ACC112 (cell line): Measurements from ENCODE around the gene ZNF516.

Experiments
- H2AFZ ChIP-seq: fragments of 200-600 bp; sonication (generic); one replicate; pipeline ENCODE4 v1.6.0; 2017; ENCODE audit warnings: antibody characterized with exemption, low read length; ENCODE audit not compliant: unreplicated experiment
- H3K27ac ChIP-seq: fragments of 200-600 bp; sonication (generic); 2 replicates; pipeline ENCODE4 v1.5.1; 2014; ENCODE audit warnings: low read depth, mild to moderate bottlenecking, antibody characterized with exemption, low read length, moderate library complexity
- H3K27me3 ChIP-seq: fragments of 200-600 bp; sonication (generic); 2 replicates; pipeline ENCODE4 v1.6.1; 2014; ENCODE audit warnings: mild to moderate bottlenecking, antibody characterized with exemption, low read length, moderate library complexity, mixed read lengths; ENCODE audit not compliant: insufficient read depth
- H3K36me3 ChIP-seq: fragments of 200-600 bp; sonication (generic); 2 replicates; pipeline ENCODE4 v1.6.1; 2016; ENCODE audit warnings: mild to moderate bottlenecking, antibody characterized with exemption, low read length, moderate library complexity, mixed read lengths; ENCODE audit not compliant: insufficient read depth
- H3K4me1 ChIP-seq: fragments of 200-600 bp; sonication (generic); one replicate; pipeline ENCODE4 v1.6.1; 2016; ENCODE audit warnings: low read length, mixed read lengths; ENCODE audit not compliant: insufficient read depth, unreplicated experiment, control insufficient read depth
- H3K4me3 ChIP-seq: fragments of 200-600 bp; sonication (generic); 2 replicates; pipeline ENCODE4 v1.5.1; 2014; ENCODE audit warnings: mild to moderate bottlenecking, low read depth, low read length
- H3K79me2 ChIP-seq: fragments of 200-600 bp; sonication (generic); one replicate; pipeline ENCODE4 v1.6.0; 2016; ENCODE audit warnings: low read length; ENCODE audit not compliant: control insufficient read depth, unreplicated experiment, insufficient read depth

The ZNF516 gene

GRCh38 chr18:76445741-76446232, 49.3 kb downstream of the ZNF516 start:
- Histone ChIP-seq H2AFZ (no peak overlapping the region), H3K4me1 (peaks cover 64% of the 10 kb centered on the region), H3K27me3 (no peaks in the 10 kb centered on the region), H3K79me2 (peaks cover 78% of the 10 kb centered on the region), H3K36me3 (peaks cover 4% of the 10 kb centered on the region; the same call in 1 of the 2 replicates), H3K4me3 (peak overlapping the region; percentile 53), H3K27ac (peak overlapping the region; percentile 85)

GRCh38 chr18:76445275-76445674, 49.8 kb downstream of the ZNF516 start:
- Histone ChIP-seq H3K27ac (peak overlapping the region; percentile 85), H3K4me3 (peak overlapping the region; percentile 31), H3K36me3 (peaks cover 7% of the 10 kb centered on the region; the same call in 1 of the 2 replicates), H3K27me3 (no peaks in the 10 kb centered on the region), H3K79me2 (peaks cover 78% of the 10 kb centered on the region), H2AFZ (no peak overlapping the region), H3K4me1 (peaks cover 64% of the 10 kb centered on the region)

- Histone ChIP-seq H3K4me3 (0 out of 2 replicates have a peak overlapping the region, but pooled peaks have one; percentile 31), H3K4me1 (peaks cover 60% of the 10 kb centered on the region), H3K27me3 (no peaks in the 10 kb centered on the region), H2AFZ (no peak overlapping the region), H3K79me2 (peaks cover 76% of the 10 kb centered on the region), H3K27ac (no peak overlapping the region), H3K36me3 (peaks cover 13% of the 10 kb centered on the region; the same call in 1 of the 2 replicates)
Measured at GRCh38 chr18:76444446-76445105, 50.5 kb downstream of the ZNF516 start.

- H3K79me2 ChIP-seq: peaks cover 72% of the 10 kb centered on the region
- H3K4me1 ChIP-seq: peaks cover 52% of the 10 kb centered on the region
- no peak overlapping the region for H3K27ac ChIP-seq
- H3K4me3 ChIP-seq: no peak overlapping the region
- H3K36me3 ChIP-seq: peaks cover 14% of the 10 kb centered on the region; the same call in 1 of the 2 replicates
- H2AFZ ChIP-seq: no peak overlapping the region
- H3K27me3 ChIP-seq: no peaks in the 10 kb centered on the region
Measured at GRCh38 chr18:76443519-76444445, 51.3 kb downstream of the ZNF516 start.

GRCh38 chr18:76442413-76443171, 52.5 kb downstream of the ZNF516 start:
- H3K27ac ChIP-seq: no peak overlapping the region
- no peak overlapping the region for H3K4me3 ChIP-seq
- peaks cover 60% of the 10 kb centered on the region for H3K79me2 ChIP-seq
- H3K27me3 ChIP-seq: no peaks in the 10 kb centered on the region
- H3K36me3 ChIP-seq: peaks cover 22% of the 10 kb centered on the region; the same call in 1 of the 2 replicates
- H2AFZ ChIP-seq: no peak overlapping the region
- peaks cover 40% of the 10 kb centered on the region for H3K4me1 ChIP-seq

GRCh38 chr18:76441668-76442412, 53.2 kb downstream of the ZNF516 start:
- Histone ChIP-seq H3K4me3 (no peak overlapping the region), H3K36me3 (peaks cover 22% of the 10 kb centered on the region; the same call in 1 of the 2 replicates), H2AFZ (no peak overlapping the region), H3K4me1 (peaks cover 32% of the 10 kb centered on the region), H3K79me2 (peaks cover 55% of the 10 kb centered on the region), H3K27ac (no peak overlapping the region), H3K27me3 (no peaks in the 10 kb centered on the region)

GRCh38 chr18:76441002-76441667, 53.9 kb downstream of the ZNF516 start:
- Histone ChIP-seq H3K36me3 (peaks cover 22% of the 10 kb centered on the region; the same call in 1 of the 2 replicates), H3K27ac (no peak overlapping the region), H3K79me2 (peaks cover 48% of the 10 kb centered on the region)

GRCh38 chr18:76437910-76438309, 57.1 kb downstream of the ZNF516 start:
- H3K79me2 ChIP-seq: peaks cover 37% of the 10 kb centered on the region
- H2AFZ ChIP-seq: no peak overlapping the region
- no peak overlapping the region for H3K4me3 ChIP-seq
- no peak overlapping the region for H3K27ac ChIP-seq
- H3K4me1 ChIP-seq: no peaks in the 10 kb centered on the region
- peaks cover 30% of the 10 kb centered on the region; the same call in 1 of the 2 replicates for H3K36me3 ChIP-seq
- H3K27me3 ChIP-seq: no peaks in the 10 kb centered on the region

More at GRCh38 chr18:76441002-76441667, 53.9 kb downstream of the ZNF516 start:
- Histone ChIP-seq H3K4me1 (peaks cover 25% of the 10 kb centered on the region), H3K27me3 (no peaks in the 10 kb centered on the region), H3K4me3 (no peak overlapping the region), H2AFZ (no peak overlapping the region)

- H3K27me3 ChIP-seq: no peaks in the 10 kb centered on the region
- H2AFZ ChIP-seq: no peak overlapping the region
- H3K27ac ChIP-seq: no peak overlapping the region
- H3K36me3 ChIP-seq: peaks cover 32% of the 10 kb centered on the region; the same call in 1 of the 2 replicates
- no peaks in the 10 kb centered on the region for H3K4me1 ChIP-seq
- peaks cover 45% of the 10 kb centered on the region for H3K79me2 ChIP-seq
- no peak overlapping the region for H3K4me3 ChIP-seq
Measured at GRCh38 chr18:76437011-76437410, 58.0 kb downstream of the ZNF516 start.
